Stimulated activated CD4-positive, alpha-beta T cell treated with anti-CD3 and anti-CD28 coated beads, Interleukin-4, amount 100 ng/mL, for 1 hour (primary cell): Measurements from ENCODE around the gene GLB1L.
"Not testable (repeated sequence)": the region's sequence is repeated elsewhere in the genome, so short reads cannot be mapped to it uniquely, and the experiment has no call there.

ENCODE experiments used
- DNase-seq: peaks from one replicate; pipeline ENCODE4 v3.0.0-alpha.2; 2020

The GLB1L gene

GRCh38 chr2:219245148-219245898 is at the start of gene GLB1L, which contains the start of gene STK16:
Gene GLB1L, minus strand, starts transcription at chr2:219245444. Its CDS starts 1,871 bp downstream, at chr2:219243573.
Gene STK16, plus strand, starts transcription at chr2:219245479. Its CDS starts 521 bp downstream, at chr2:219246000.
- peak; percentile 89 for DNase-seq

GRCh38 chr2:219294356-219295351 is 49.4 kb upstream of the GLB1L start:
- DNase-seq = peak; percentile 89

- DNase-seq = no peak
Observed at GRCh38 chr2:219293736-219294231, 48.5 kb upstream of the GLB1L start.

- DNase-seq = no peak
Observed at GRCh38 chr2:219292616-219293015, 47.4 kb upstream of the GLB1L start.

GRCh38 chr2:219291910-219292490 is 46.8 kb upstream of the GLB1L start:
- no peak for DNase-seq

GRCh38 chr2:219291394-219291793 is 46.1 kb upstream of the GLB1L start:
- no peak for DNase-seq

- DNase-seq = no peak
Observed at GRCh38 chr2:219290381-219291171, 45.3 kb upstream of the GLB1L start.

GRCh38 chr2:219289537-219290361 is 44.5 kb upstream of the GLB1L start:
- DNase-seq = no peak

- no peak for DNase-seq
Observed at GRCh38 chr2:219289195-219289536, 43.9 kb upstream of the GLB1L start.

- DNase-seq = no peak
Observed at GRCh38 chr2:219287580-219288265, 42.5 kb upstream of the GLB1L start.

- not testable (repeated sequence) for DNase-seq
Observed at GRCh38 chr2:219287116-219287440, 41.8 kb upstream of the GLB1L start.

GRCh38 chr2:219286436-219287115 is 41.3 kb upstream of the GLB1L start:
- no peak for DNase-seq

GRCh38 chr2:219285894-219286425 is 40.7 kb upstream of the GLB1L start:
- no peak for DNase-seq

GRCh38 chr2:219285373-219285735 is 40.1 kb upstream of the GLB1L start:
- no peak for DNase-seq

- DNase-seq = no peak
Observed at GRCh38 chr2:219284501-219285372, 39.5 kb upstream of the GLB1L start.

GRCh38 chr2:219282943-219283581 is 37.8 kb upstream of the GLB1L start:
- DNase-seq = no peak

GRCh38 chr2:219282375-219282774 is 37.1 kb upstream of the GLB1L start:
- DNase-seq = no peak

- DNase-seq = no peak
Observed at GRCh38 chr2:219281588-219281987, 36.3 kb upstream of the GLB1L start.

- DNase-seq = no peak
Observed at GRCh38 chr2:219280651-219281050, 35.4 kb upstream of the GLB1L start.
